NCI-H748 treated with DMSO at 0.1 percent for 48 hours (cell line): Measurements from ENCODE around the gene KCNJ15.

Experiments
- DNase-seq: peaks from one replicate; lab custom pipeline; 2025; lab: John Stamatoyannopoulos, UW

The KCNJ15 gene

GRCh38 chr21:38268864-38269575, 12.2 kb downstream of the KCNJ15 start:
- no peak for DNase-seq

GRCh38 chr21:38269576-38269936, 12.8 kb downstream of the KCNJ15 start:
- no peak for DNase-seq

GRCh38 chr21:38272215-38272614, 15.4 kb downstream of the KCNJ15 start:
- DNase-seq = no peak

DNA sequence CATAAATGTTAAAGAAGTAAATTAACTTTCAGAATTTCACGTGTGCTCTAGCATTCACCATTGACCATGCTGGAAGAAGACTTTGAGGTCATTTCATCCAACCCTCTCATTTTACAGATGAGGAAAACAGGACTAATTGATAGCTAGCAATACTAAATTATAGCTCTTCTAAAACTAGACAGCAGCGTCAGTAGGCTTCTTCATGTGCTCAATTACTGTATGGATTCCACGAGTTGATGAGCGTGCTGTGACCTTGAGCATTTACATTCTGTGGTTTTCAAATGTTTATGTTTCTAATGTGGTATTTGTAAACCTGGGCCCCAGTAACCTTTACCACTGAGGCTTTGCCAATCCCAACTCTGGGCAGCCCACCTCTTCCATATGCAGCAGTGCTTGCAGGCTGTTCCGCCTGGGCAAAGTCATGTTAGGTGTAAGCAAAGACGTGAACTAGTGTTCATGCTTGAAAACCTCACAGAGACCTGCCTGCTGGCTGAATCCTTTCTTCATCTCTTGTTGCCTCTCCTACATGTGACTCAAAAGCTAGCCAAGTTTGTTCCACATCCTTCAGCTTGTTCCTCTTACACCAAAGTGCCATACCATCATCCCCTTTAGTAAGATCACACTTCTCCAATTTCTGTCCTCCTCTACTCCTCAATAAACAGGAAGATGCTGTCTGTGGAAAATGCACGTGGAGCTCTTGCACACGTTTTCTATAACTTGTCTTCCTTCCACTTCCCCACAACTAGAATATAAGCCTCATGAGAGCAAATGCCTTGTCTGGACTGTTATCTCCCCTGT, 17.2 kb downstream of the KCNJ15 start:
- DNase-seq = no peak

DNA sequence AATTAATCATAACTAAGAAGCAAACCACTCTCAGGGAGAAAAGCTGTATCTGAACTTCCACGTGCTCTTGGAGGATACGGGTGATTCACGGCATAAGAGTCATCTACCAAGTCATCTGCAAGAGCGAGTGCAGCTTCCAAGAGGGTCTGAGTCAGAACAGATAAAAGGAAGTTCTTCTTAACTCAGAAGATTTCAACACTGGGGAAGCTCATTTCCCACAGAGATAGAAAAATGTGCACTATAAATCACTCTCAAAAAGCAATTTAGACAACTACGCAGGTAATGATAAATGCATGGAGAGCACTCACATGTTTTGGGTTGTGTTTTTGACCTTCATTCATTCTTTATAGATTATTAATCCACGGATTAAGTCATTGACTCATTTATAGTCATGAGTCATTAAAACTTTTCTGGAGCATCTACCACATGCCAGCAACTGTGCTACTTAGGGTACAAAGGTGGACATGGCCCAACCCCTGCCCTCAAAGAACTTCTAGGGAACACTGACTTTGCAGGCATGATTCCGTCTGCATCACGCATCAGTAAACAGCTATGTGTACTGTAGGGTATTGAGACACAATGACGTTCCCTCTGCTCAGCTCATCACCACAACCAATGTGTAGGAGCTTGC, 20.8 kb downstream of the KCNJ15 start:
- DNase-seq = no peak

DNA sequence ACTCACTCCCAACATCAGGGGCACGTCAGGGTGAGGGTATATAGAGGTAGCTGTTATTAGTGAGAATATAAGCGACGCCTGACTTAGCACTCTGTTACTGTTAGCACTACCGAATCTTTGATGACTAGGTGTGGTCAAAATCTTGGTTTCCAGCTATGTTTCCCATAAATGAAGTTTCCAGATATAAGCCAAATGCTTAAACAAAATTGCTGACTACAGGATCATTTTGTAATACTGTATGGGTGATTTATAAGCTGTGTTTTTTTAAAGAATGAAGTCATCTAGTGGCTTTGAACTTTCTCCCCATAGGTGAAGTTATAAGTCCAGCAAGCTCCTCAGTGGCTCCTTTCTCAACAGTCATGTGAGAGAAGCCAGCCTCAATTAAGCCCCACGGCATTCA, 23.7 kb downstream of the KCNJ15 start:
- DNase-seq = no peak

DNA sequence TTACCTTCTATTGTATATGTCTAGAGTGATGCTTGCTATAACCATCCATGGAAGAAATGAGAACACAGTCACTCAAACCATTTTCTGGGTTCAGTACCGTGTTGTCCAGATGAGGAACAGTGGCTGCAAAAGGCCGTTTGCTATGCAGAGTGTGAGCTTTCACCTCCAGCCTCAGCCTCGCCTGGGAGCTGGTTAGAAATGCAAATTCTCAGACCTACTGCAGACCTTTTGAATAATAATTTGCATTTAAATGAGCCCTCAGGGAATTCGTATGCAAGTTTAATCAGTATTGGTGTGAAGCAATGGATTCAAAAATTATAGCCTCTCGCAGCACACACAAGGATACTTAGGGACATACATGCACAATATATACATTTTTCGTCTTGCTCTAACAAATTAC, 24.1 kb downstream of the KCNJ15 start:
- DNase-seq = no peak

- no peak for DNase-seq
Measured at GRCh38 chr21:38282921-38283320, 26.1 kb downstream of the KCNJ15 start.

DNA sequence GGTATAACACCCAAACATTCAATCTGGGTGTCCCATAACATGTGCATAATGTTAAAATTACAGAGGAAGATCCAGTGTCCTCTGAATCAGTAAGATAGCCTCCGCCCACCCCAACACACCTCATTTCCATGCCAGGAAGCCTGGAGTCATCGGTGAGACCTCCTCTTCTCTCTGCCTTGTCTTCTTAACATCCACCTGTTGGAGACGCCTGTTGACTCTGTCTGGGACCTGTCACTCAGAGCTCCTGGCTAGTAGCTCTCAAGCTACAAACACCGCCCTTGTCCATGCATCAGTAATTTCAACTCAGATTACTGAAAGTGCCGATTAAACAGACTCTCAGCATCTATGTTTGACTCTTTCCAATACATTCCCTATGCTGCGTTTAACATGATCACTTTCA, 27.4 kb downstream of the KCNJ15 start:
- no peak for DNase-seq

DNA sequence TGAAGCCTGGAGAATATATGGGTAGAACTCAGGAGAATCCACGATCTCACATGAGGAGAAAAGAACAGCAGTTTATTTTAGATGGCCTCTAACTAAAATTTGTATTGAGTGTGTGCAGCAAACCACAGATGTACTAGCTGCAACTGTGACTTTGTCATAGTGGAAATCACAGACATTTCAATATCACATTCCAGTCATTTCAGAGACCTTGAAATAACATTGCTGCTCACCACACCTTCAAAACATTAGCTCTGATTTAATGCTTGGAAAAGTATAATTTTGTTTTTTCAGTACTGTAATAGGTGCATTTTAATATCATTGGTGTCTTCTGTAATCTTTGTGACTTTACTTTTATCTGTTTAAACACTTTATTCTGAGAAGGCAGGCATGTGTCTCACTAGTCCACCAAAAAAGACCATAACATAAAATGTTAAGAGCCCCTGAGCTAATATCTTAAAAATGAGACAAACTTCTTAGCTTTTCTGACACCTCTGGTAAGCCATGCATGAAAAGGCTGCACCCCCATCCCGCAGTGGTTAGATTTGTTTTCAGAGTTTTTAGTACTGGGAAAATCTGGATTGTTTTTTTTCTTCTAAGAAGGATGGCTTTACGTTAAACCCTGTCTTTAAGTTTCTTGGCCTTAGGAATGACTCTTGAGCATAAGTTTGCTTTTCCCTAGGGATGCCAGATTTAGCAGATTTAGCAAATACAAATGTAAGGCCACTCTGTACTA, 30.1 kb downstream of the KCNJ15 start:
- no peak for DNase-seq

- no peak for DNase-seq
Measured at GRCh38 chr21:38287476-38287875, 30.7 kb downstream of the KCNJ15 start.

DNA sequence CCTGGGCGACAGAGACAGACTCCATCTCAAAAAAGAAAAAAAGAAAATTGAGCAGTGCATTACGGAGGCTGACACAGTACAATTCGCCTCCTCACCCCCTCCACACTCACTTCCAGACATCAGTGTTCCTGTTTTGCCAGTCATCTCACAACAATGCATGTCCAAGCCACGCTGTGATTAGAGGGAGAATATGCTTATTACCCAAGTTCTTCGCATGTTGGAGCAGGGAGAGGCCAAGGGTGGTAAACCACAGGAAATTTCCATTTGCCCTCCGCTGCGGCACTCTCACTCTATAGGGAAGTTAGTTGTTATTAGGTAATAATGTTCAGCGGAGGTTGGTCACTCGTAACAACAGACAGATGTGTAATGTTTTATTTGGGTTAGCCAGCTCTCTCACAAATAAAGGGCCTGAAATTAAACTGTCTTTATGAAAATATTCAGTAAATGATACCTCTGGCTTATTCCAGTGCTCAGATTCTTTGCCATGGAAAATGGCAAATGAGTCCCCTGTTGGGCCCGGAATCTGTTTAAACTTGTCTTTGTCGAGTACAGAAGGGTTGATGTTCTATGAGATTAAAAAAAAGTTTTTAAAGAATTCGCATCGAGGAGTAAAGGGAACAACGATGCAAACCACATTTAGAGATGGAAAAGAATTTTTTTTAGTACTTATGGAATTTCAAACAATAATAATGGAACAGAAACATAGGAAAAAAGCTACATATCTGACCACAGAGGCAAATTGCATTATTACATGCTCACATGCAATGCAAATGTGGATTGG, 33.1 kb downstream of the KCNJ15 start:
- no peak for DNase-seq

DNA sequence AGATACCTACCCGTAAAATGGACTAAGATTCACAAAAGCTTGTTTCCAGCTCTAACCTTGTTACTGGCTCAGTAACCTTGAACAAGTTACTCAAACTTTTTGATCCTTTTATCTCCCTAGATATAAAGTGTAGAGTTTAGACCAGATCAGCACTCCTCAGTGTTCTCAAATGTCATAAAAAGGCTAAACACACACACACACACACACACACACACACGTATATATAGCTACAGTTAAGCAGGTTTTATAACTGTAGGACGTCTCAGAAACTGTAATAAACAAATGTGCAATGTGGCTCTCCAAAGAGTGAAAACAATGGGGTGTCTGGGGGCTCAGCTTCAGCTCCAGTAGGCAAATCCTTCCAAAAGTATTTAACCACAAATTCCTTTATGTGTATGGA, 34.0 kb downstream of the KCNJ15 start:
- DNase-seq = no peak

DNA sequence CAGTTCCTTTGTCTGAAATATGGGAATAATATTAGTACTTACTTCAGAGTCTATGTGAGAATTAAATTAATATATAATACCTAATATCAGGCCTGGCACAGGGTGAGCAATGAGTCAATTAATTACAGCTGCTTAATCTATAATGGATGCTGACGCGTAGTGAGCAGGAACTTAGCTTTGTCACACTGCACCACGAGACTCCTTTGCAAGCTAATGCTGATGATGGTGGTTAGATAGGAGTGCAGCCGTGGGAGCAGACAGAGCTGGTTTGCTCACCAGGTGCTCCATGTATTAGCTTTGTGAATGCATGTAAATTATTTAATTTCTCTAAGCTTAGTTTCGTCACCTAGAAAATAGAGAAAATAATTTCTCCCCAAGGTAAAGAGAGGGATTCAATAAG, 35.1 kb downstream of the KCNJ15 start:
- no peak for DNase-seq

- no peak for DNase-seq
Measured at GRCh38 chr21:38293113-38293512, 36.3 kb downstream of the KCNJ15 start.

DNA sequence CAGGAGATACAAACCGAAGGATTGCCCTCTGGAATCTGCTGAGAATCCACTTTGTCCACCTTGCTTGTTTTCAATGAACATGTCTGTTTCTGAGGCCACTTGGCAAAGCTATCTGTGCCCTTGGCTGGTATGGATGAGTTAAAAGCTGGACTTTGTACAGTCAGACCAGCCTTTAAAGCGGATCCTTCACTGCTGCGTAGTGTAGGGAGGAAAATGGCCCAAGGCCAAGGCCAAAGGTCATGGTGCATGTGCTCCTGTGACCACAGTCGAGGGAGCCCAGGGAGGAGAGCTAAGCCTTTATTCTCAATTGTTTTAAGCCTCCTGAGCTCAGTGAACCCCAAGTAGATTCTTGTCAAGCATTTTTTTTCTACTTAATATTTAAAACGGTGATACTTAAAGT, 37.0 kb downstream of the KCNJ15 start:
- no peak for DNase-seq

GRCh38 chr21:38294609-38295008, 37.8 kb downstream of the KCNJ15 start:
- no peak for DNase-seq

GRCh38 chr21:38295997-38296764, 39.4 kb downstream of the KCNJ15 start:
- DNase-seq = no peak

GRCh38 chr21:38297194-38297631, 40.4 kb downstream of the KCNJ15 start:
- no peak for DNase-seq

DNA sequence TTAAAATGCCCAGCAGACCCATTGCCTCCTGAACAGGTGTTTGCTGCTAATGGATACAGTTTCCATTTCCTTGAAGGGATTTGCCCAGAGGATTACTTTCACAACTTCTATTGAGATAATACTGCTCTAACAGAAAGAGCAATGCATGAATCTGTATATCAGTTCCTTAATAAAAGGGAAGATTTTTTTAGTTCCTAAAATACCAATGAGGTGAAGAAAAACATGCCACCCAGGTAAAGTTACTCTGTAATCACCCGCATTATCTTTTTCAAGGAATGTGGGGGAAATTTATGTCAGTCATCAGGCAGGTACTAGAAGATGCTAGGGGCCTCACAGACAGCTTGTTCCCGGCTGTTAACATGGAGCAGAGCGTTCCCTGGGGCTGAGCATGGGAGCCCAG, 41.1 kb downstream of the KCNJ15 start:
- no peak for DNase-seq

- DNase-seq = no peak
Measured at GRCh38 chr21:38298832-38299231, 42.0 kb downstream of the KCNJ15 start.
